B cell (primary cell): ENCODE measurements around the gene DLG2. TPM values are rescaled to one million over a fixed set of nuclear protein-coding genes. Genes with fewer than 3 reads are reported as not detected.

ENCODE experiments used
- ATAC-seq: fragments of 200-7000 bp; cut with Tn5 transposase; one replicate; pipeline ENCODE4 v1.10.0; 2021; ENCODE audit warnings: low read depth, mild to moderate bottlenecking, moderate number of reproducible peaks, moderate library complexity
- CTCF ChIA-PET: fragments of 350-600 bp; sonication (Branson Sonifier 250); formaldehyde crosslinking; loops from one replicate; lab custom pipeline; 2021; ENCODE audit warnings: antibody characterized with exemption, inconsistent platforms; lab: Charles Lee
- POLR2A ChIA-PET: fragments of 350-600 bp; sonication (Branson Sonifier 250); formaldehyde crosslinking; loops from one replicate; lab custom pipeline; 2021; ENCODE audit warnings: antibody characterized with exemption; lab: Charles Lee
- DNase-seq: peaks from one replicate; pipeline ENCODE4 v3.0.0; 2013
- H2AFZ ChIP-seq: 2 replicates; pipeline ENCODE4 v1.6.1; 2012; ENCODE audit warnings: mild to moderate bottlenecking, low read depth, low read length; ENCODE audit not compliant: insufficient read depth, poor library complexity, severe bottlenecking
- H3K27ac ChIP-seq, 2 donors: 1 replicate in 1 of 2; 2 replicates in 1 of 2; pipeline ENCODE4 v1.5.1; 2012 to 2013; ENCODE audit warnings: low read length in 2 of 2, mild to moderate bottlenecking in 2 of 2, moderate library complexity in 1 of 2
- H3K27me3 ChIP-seq, 4 experiments: fragments of 200-600 bp in 1 of 4; sonication (generic) in 1 of 4; replicated peaks in 1 of 4; 1 replicate in 2 of 4; 2 replicates in 2 of 4; pipeline versions ENCODE4 v1.6.1 to v1.7.0; 2013 to 2016; ENCODE audit warnings: low read length in 3 of 4, mild to moderate bottlenecking in 2 of 4, mixed read lengths in 1 of 4, moderate library complexity in 1 of 4; ENCODE audit not compliant: insufficient read depth in 4 of 4, control insufficient read depth in 3 of 4; ENCODE audit errors: control extremely low read depth in 1 of 4
- H3K36me3 ChIP-seq, 2 experiments: replicated peaks in 1 of 2; 1 replicate in 1 of 2; 2 replicates in 1 of 2; pipeline versions ENCODE4 v1.6.1 to v1.7.1; 2013; ENCODE audit warnings: low read length in 1 of 2; ENCODE audit not compliant: insufficient read depth in 2 of 2, control insufficient read depth in 1 of 2; ENCODE audit errors: control extremely low read depth in 1 of 2, extremely low read depth in 1 of 2
- H3K4me1 ChIP-seq, 2 donors: fragments of 200-600 bp in 1 of 2; sonication (generic) in 1 of 2; 1 replicate in 1 of 2; 2 replicates in 1 of 2; pipeline versions ENCODE4 v1.5.1 to v1.6.1; 2013 to 2017; ENCODE audit warnings: low read length in 2 of 2; ENCODE audit not compliant: control insufficient read depth in 2 of 2, insufficient read depth in 2 of 2
- H3K4me2 ChIP-seq: replicated peaks from 2 replicates; pipeline ENCODE3; 2012; ENCODE audit warnings: mild to moderate bottlenecking, low read depth, low read length; ENCODE audit not compliant: poor library complexity, severe bottlenecking
- H3K4me3 ChIP-seq, 5 experiments: fragments of 200-600 bp in 1 of 5; sonication (generic) in 1 of 5; 1 replicate in 3 of 5; 2 replicates in 2 of 5; pipeline versions ENCODE4 v1.5.1 to v1.7.0; 2011 to 2016; ENCODE audit warnings: low read length in 4 of 5, mild to moderate bottlenecking in 4 of 5, low read depth in 2 of 5, control low read depth in 1 of 5, moderate library complexity in 1 of 5; ENCODE audit not compliant: insufficient read depth in 1 of 5; ENCODE audit errors: control extremely low read depth in 1 of 5, extremely low read depth in 1 of 5
- H3K79me2 ChIP-seq: fragments of 200-600 bp; sonication (generic); one replicate; pipeline ENCODE4 v1.6.0; 2016; ENCODE audit warnings: low read length; ENCODE audit not compliant: control insufficient read depth, insufficient read depth
- H3K9ac ChIP-seq: fragments of 200-600 bp; sonication (generic); 2 replicates; pipeline ENCODE4 v1.6.1; 2017; ENCODE audit warnings: mild to moderate bottlenecking, low read length, moderate library complexity
- H3K9me3 ChIP-seq, 3 donors: one replicate each; pipeline versions ENCODE4 v1.6.1 to v1.7.1; 2013; ENCODE audit warnings: low read length in 2 of 3; ENCODE audit not compliant: control insufficient read depth in 2 of 3, insufficient read depth in 1 of 3; ENCODE audit errors: control extremely low read depth in 1 of 3
- H4K20me1 ChIP-seq: 2 replicates; pipeline ENCODE4 v1.6.0; 2012; ENCODE audit warnings: mild to moderate bottlenecking, low read length; ENCODE audit not compliant: insufficient read depth, control insufficient read depth, poor library complexity, severe bottlenecking
- H3K27ac Mint-ChIP-seq: one replicate; pipeline ENCODE4 v1.8.0; 2021; ENCODE audit warnings: mixed read lengths
- H3K27me3 Mint-ChIP-seq: one replicate; pipeline ENCODE4 v1.8.0; 2021; ENCODE audit warnings: mixed read lengths
- H3K4me1 Mint-ChIP-seq: one replicate; pipeline ENCODE4 v1.8.0; 2021; ENCODE audit warnings: mixed read lengths
- H3K4me3 Mint-ChIP-seq: one replicate; pipeline ENCODE4 v1.8.0; 2021; ENCODE audit warnings: mixed read lengths
- H3K9me3 Mint-ChIP-seq: one replicate; pipeline ENCODE4 v1.8.0; 2022; ENCODE audit warnings: mixed read lengths; ENCODE audit not compliant: insufficient read depth
- EZH2 ChIP-seq: IDR thresholded peaks from 2 replicates; pipeline ENCODE4 v1.6.1; 2012; ENCODE audit warnings: borderline replicate concordance, low read depth, mild to moderate bottlenecking, moderate library complexity, low read length; ENCODE audit not compliant: insufficient read depth, poor library complexity, severe bottlenecking
- WGBS: methylation state at CpG from one replicate; pipeline ENCODE4 v1.1.5; 2013; ENCODE audit warnings: missing lambda C conversion rate; ENCODE audit not compliant: insufficient coverage; 5-methylcytosine and 5-hydroxymethylcytosine counted together
- intact Hi-C: fragments of 100-400 bp; cut with micrococcal nuclease; formaldehyde crosslinking; loops from one replicate; pipeline ENCODE4 v1.10.0; 2022
- polyA plus RNA-seq: library from polyadenylated mRNA; depleted of rRNA; stranded (reverse); fragments of >200 nt; gene quantifications from 2 replicates; pipeline ENCODE4 v1.2.3, GENCODE V29; 2012
- total RNA-seq, 2 donors: library from RNA; stranded (reverse); fragments of 120-200 nt in 1 of 2; gene quantifications; 1 replicate in 1 of 2; 2 replicates in 1 of 2; pipeline versions ENCODE4 v1.2.3 to v1.2.4, GENCODE V29; 2013 to 2022
- TF ChIP-seq, protein P1 (sequence below): fragments of 200-600 bp; IDR thresholded peaks from one replicate; pipeline ENCODE4 v1.8.0; 2022; ENCODE audit warnings: antibody characterized with exemption, mild to moderate bottlenecking

Gene DLG2
- total and polyA plus RNA-seq, 2 donors (not counting 1 experiment from before 2014, with no cell fraction given): 0.54 to 5.4 TPM

DNA sequence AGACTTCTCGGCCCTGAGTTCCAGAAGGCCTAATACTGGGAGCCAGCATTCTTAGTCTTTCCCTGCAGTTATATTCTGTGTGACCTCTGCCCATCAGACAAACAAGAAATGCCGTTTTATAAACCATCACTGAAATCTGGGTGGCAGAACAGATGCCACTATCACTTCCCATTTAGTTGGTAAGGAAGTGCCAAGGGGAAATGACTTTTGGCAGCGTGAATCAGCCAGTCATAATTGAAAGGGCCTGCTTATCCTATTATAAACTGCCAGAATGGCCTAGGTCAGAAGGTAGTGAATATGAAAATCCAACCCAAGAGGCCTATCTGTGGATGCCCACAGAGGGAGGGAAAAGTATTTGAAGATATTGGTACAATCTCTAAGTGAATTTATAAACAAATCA, 1694.1 kb downstream of the DLG2 start:
- Histone ChIP-seq H3K4me1 (no peaks in the 10 kb centered on the region), H3K4me2 (no peak overlapping the region), H2AFZ (no peak overlapping the region), H3K27me3 (no peaks in the 10 kb centered on the region), H3K4me3 (no peak overlapping the region), H3K79me2 (no peaks in the 10 kb centered on the region), H3K36me3 (no peaks in the 10 kb centered on the region), H3K9ac (no peak overlapping the region), H3K9me3 (no peaks in the 10 kb centered on the region), H3K27ac (no peak overlapping the region), H4K20me1 (no peaks in the 10 kb centered on the region)
- H3K4me1 Mint-ChIP-seq: no peaks in the 10 kb centered on the region
- CTCF ChIA-PET: no interaction called here
- POLR2A ChIA-PET: no interaction called here
- no peak overlapping the region for H3K4me3 Mint-ChIP-seq
- intact Hi-C loops: no loop called here
- 92% methylated on average over 1 of the region's 3 CpGs for whole genome bisulfite sequencing
- DNase-seq: no peak
- no peaks in the 10 kb centered on the region for H3K27me3 Mint-ChIP-seq
- no peak for ATAC-seq
- H3K27ac Mint-ChIP-seq: no peak overlapping the region
- no peaks in the 10 kb centered on the region for H3K9me3 Mint-ChIP-seq
- no peak for TF ChIP-seq EZH2
- TF ChIP-seq, protein P1, sequence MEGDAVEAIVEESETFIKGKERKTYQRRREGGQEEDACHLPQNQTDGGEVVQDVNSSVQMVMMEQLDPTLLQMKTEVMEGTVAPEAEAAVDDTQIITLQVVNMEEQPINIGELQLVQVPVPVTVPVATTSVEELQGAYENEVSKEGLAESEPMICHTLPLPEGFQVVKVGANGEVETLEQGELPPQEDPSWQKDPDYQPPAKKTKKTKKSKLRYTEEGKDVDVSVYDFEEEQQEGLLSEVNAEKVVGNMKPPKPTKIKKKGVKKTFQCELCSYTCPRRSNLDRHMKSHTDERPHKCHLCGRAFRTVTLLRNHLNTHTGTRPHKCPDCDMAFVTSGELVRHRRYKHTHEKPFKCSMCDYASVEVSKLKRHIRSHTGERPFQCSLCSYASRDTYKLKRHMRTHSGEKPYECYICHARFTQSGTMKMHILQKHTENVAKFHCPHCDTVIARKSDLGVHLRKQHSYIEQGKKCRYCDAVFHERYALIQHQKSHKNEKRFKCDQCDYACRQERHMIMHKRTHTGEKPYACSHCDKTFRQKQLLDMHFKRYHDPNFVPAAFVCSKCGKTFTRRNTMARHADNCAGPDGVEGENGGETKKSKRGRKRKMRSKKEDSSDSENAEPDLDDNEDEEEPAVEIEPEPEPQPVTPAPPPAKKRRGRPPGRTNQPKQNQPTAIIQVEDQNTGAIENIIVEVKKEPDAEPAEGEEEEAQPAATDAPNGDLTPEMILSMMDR: no peak

- no peaks in the 10 kb centered on the region for H3K79me2 ChIP-seq
- H3K4me3 Mint-ChIP-seq: no peak overlapping the region
- no peaks in the 10 kb centered on the region for H3K36me3 ChIP-seq
- H3K9me3 Mint-ChIP-seq: no peaks in the 10 kb centered on the region
- H3K9me3 ChIP-seq: no peaks in the 10 kb centered on the region
- TF ChIP-seq, protein P1: no peak
- TF ChIP-seq EZH2: no peak
- no peak overlapping the region for H3K27ac Mint-ChIP-seq
- WGBS: 100% methylated on average over 1 of the region's 1 CpG
- no peaks in the 10 kb centered on the region for H3K27me3 Mint-ChIP-seq
- H2AFZ ChIP-seq: no peak overlapping the region
- H3K9ac ChIP-seq: no peak overlapping the region
- H3K27ac ChIP-seq: no peak overlapping the region
- no peaks in the 10 kb centered on the region for H3K4me1 Mint-ChIP-seq
- intact Hi-C loops: no loop called here
- H3K4me2 ChIP-seq: no peak overlapping the region
- POLR2A ChIA-PET: no interaction called here
- CTCF ChIA-PET: no interaction called here
- no peaks in the 10 kb centered on the region for H4K20me1 ChIP-seq
- no peak for ATAC-seq
- no peak overlapping the region for H3K4me3 ChIP-seq
- DNase-seq: no peak
- no peaks in the 10 kb centered on the region for H3K4me1 ChIP-seq
- H3K27me3 ChIP-seq: no peaks in the 10 kb centered on the region
Observed at GRCh38 chr11:83927422-83927821, 1699.7 kb downstream of the DLG2 start.
